GM21723 (cell line): ENCODE results near the gene PACSIN3.
A peak's percentile ranks its signal among the peaks of the same experiment; 100 is the strongest.

Experiments used
- ATAC-seq: cut with Tn5 transposase; IDR thresholded peaks from one replicate; pipeline ENCODE4 v1.9.1; 2021; ENCODE audit warnings: mild to moderate bottlenecking, moderate library complexity; ENCODE audit not compliant: unreplicated experiment

PACSIN3 gene

DNA sequence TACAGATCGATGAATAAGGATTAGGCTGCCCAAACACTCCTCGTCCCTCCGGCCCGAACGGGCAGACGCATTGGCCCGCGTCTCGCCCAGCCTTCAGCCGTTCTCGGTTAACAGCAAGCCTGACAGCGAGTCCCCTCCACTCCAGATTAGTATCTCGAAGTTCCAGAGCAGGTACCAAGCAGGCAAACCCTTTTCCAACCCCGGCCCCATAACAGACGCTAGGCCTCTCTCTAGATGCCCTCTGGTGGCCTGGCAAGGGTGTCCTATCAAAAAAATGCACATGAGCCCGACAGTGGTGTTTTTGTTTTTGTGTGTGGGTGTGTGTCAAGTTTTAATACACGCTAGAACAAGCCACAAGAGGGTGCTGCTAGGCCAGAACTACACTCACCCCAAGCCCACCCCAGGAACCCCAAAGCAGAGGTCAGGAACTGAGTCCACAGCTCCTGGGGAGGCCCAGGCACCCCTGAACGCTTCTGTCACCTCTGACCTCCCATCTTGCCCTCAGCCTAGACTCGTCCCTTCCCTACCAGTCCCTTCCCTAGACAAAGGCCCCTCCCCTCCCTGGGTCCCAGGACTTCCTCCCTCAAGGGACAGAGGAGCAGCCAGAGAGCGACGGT is 8.9 kb downstream of the PACSIN3 start:
- ATAC-seq, result peak; percentile 53

DNA sequence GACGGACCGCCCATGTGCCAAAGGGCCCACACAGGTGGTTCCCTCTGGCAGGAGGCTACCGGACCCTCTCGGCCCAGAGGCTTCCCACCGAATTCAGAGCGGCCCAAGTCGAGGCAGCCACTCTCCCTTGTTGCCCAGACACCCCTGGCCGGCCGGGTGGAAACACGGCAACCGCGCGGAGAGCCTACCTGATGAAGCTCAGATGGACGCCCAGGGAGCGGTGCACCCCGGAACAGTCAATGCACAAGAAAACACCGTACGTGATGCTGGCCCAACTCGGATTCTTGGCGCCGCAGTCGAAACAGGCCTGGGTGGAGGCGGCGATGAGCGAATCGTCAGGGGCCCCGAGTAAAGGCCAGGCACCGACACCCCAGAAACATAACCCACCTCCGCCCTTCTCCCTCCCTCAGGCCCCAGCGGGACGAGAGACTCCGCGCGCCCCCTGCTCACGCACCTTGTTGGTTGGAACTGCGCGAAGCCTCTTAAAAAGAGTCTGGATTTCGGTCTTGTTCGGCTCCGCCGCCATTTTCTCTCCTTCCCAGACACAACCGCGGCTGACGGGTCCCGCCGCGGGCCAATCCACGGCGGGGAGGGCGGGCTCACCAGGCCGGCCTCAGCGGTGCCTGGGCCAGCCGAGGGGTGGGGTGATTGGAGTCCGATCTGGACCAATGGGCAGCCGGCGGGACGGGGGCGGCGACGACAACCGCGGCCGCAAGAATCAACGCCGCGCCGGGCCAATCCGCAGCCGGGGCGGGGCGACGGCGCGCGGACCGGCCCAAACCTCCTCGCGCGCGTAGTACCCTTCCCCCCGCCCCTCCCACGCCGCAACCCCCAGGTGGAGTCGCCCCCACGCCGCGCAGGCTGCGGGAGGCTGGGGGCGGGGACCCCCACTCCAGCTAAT is 9.7 kb downstream of the PACSIN3 start, which contains the start of gene ARFGAP2:
Gene ARFGAP2, minus strand, starts transcription at position 552 of the 901 bp plus-strand sequence. Its CDS starts 26 bp downstream, at position 526.
- peak; percentile 81 for ATAC-seq

DNA sequence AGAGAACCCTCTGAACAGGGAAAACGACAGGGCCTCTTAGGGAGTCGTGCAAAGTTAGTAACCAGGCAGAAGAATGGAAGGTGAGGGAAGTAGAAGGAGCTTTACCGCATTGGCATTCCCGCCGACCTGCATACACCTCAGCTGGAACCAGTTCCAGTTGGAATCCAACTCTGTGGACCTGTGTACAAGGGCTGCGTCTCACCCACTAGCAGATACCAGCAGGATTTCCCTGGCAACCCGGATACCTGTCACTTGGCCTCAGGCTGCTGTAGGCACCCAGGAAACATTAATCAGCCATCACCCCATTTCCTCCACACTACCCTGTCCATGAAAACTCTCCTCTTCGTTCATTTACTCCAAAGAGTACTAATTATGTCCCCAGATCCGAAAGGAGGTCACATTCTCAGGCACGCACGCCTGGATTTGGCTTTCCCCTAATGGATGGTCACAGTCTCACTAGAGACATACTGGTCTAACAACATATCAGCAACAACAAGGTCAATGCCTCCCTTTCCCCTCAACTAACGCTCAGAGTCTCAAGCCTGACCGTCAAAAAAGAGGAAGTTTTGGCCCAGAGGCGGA is 10.4 kb downstream of the PACSIN3 start:
- ATAC-seq, result no peak

DNA sequence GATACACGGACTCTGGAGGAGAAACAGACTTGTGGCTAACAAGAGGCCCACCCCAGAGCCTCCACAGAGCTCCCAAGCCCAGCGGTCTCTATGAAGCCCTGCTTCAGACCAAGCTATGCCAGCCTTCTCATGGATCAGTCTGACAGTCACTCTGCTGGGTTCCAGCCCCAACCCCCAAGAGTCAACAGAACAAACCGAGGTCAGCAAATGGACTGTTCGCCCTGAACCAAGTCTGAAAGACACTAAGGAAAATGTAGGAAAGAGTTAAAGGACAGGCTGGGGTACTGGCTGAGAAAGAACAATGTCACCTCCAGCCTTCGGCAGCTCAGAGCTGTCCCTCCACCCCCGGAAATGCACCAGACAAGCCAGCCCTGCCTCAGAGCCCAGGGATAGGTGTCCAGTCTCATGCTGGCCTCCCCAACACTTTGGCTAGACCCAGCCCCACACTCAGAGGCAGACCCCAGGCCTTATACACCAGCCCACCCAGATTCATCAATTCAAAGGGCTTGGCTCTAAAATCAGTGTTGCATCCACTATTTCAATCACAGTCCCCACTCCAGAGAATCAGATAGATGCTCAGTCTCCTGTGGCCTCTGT is 13.4 kb downstream of the PACSIN3 start:
- ATAC-seq, result no peak

DNA sequence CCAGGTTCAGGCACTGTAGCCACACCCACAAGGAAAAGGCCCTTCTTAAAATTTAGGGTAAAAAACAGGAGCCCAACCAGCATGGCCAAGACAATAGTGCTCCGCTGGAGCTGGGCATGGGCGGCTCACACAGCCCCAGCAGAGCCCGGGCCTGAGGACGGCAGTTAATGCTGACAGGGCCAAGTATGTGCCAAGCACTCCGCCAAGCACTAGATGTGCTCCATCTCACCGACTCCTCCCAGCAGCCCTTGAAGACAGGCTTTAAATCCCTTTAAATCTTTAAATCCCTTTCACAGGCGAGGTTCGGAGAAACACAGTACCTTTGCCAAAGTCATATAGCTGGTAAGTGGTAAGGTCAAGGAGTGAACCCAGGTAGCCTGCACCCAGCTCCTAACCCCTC is 14.4 kb downstream of the PACSIN3 start:
- no peak for ATAC-seq

DNA sequence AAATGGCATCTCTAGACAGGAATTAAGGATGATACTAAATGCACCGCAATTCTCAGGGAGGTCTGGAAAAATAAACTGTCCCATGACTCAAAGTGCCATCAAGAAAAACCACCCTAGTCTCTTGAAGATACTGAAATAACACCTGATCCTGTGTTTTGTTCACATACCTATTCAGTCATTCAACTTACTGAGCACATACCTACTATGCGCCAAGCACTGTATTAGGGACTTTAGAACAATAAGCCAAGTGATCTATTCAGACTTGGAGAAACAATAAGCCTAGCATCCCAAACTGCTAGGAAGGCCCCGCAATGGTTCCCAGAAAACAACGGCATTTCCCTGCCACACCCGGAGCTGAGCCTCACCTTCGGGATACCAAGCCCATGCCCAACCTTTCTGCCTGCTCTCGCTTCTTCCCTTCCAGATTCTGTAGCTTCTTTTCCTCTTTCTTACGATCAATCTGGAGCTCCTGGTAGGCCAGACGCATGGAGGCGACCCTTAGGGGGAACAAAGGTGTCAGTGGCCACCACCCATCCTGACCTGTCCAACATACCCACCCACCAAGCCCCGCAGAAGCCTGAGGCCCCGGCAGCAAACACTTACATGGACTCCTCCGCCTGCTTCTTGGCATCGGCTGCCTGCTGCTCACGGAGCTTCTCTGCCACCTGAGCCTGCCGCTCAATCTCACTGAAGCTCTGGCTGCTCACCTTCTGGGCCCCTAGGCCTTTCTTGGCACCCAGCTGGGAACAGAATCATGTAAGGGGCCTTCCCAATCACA is 15.0 kb downstream of the PACSIN3 start:
- ATAC-seq, result no peak

DNA sequence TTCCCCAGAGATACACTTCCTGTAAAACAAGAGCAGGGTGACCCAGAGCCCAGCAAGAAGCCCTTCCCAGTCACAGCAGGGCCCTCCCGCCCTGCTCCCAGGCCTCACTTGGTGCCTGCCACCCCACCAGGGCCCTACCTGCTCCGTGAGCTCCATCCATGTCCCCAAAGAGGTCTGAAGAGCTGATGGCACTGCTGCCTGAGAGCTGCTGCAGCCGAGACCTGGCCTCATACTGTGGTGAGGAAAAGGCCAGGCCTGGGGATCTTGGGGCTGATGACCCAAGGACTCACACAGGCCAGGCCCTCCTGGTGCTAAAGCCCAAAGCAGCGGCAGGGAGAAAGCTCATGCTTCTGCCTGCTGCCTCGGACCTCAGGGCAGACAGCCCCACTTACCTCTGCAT is 19.9 kb downstream of the PACSIN3 start:
- ATAC-seq, result no peak

DNA sequence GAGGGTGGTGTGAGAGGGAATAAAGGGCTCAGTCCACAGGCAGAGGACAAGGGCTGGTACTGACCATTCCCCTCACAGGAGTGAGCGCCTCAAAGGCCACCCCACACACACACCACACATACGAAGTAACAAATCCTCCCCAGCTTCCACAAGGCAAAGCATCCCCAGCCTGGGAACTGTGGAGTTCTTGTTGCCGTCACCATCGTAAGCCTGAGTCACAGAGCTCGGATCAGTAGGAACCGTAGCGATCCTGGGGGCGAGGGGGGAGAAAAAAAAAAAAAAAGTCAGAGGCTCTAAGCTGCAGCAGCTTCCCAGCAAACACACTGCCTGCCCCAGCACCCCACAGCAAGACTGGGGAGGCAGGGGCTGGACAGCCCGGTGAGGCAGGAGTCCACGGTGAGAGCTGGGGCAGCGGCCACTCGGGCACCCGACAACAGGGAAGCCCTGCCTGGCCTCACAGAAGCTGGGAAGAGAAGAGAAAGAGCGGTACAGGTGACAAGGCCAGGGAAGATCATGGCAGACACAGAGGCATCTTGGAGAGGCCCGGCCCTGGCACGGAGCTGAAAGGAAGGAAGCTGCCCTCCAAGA is 20.9 kb downstream of the PACSIN3 start:
- no peak for ATAC-seq

DNA sequence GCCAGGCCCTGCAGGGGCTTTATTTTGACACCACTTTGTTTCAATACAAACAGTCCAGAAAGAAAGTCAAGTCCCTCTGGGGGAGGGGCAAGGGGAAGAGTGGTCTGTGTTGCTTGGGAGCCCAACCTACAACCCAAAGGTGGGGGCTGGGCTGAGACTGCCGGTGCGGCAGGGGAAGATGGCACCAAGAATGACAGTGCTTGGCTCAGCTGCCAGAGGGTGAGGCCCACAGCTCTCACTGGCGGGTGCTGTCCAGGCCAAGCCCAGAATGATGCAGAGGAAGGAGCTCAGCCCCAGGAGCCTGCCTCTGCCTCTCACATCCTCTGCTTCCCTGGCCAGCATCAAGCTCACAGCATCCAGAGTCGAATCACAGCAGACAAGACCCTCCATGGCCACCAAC is 21.9 kb downstream of the PACSIN3 start:
- ATAC-seq, result no peak

DNA sequence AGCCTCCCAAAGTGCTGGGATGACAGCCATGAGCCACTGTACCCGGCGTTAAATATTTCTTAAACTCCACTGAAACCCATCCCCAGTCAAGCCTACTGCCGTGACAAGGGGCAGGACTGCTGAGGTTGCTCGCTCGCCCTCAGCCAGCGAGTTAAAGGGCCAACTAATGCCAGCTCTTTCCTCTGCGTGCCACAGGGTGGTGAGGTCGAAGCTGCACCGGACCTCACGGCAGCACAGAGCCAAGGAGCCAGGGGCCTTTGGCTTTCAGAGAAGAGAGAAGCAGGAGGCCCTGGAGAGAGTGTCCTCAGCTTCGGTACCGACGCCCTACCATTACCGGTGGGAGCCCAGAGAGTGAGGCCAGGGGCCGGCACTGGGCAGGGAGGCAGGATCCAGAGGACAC is 22.3 kb downstream of the PACSIN3 start:
- ATAC-seq, result no peak

DNA sequence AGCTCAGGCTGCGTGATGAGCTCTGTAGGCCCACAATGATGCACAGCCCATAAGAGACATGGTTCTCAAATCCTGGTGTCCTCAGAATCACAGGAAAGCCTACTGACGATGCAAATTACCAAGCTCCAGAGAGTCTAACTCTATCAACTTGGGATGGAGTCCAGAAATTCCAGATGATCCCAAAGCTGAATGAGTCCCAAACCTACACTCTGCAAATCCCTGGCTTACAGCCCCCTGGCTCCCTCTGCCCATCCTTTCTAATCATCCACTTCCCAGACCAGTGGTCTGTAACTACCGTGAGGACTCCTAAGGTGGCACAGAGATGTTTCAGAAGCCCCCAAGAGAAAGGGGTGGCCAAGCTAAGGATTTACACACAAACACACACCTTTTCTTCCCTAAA is 23.0 kb downstream of the PACSIN3 start:
- no peak for ATAC-seq

DNA sequence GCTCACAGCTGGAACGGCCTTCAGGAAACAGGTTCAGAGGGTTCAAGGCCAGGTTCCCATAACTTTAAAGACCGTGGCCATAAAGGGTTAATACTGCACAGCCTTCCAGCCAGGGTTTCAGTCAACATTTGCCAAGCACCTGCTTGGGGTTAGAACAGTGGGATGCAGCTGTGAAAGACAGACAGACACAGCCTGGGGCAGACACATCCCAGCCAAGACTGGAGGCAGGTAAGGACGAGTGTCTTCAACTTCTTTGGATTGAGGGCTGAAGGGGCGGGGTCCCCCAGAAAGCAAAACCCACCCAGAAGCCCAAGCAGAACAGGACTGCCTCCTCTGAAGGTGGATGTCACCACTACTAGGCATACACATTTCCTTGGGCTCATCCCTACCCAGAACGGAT is 23.8 kb downstream of the PACSIN3 start:
- no peak for ATAC-seq

DNA sequence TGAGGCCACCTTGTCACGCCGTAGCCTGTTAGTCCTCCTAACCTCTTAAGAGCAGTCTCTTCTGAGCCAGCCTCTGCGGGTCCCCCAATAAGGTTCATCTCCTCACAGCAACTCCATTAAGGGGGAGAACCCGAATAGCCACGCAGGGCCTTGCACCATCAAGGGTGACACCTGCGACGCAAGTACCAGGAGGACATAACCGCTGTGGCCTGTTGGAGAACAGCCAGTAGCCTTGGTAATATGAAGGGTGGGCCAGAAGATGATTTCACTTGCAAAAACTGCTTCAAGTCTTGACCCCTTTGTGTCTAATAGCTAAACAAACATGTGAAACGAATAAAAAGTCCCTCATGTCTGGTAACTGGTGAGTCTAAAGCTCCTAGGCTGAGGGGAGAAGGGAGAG is 24.3 kb downstream of the PACSIN3 start:
- ATAC-seq, result no peak

DNA sequence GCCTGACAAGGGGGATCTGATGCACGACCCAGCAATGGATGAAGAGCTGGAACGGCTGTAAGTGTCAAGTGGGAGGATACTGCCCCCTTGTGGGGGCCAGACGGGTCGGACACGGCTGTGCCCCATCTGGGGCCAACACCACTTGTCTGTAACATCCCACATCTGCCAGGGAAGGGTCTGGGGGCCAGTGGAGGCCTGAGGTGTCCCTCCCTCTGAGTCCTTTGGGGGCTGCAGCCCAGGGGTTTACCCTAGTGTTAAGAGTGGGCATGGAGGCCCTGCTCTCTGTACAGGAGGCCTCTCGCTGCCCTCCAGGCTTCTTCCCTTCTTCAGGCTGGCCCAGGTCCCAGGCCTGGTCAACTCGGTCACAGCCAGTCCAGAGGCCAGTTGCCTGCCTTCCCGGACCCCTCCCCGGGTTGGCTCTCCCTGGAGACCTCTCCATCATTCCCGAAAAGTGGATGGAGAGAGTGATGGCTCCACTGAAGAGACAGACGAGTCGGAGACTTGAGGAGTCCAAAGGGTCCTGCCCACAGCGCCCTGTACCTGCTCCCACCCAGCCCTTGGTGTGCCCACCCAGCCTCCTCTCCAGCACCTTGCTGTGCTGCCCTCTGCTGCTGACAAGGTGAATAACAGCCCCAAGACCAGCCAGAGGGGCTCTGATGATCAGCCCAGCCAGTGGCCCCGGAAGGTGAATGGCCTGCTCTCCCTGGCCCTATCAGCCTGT is 24.9 kb downstream of the PACSIN3 start:
- ATAC-seq, result peak; percentile 65

DNA sequence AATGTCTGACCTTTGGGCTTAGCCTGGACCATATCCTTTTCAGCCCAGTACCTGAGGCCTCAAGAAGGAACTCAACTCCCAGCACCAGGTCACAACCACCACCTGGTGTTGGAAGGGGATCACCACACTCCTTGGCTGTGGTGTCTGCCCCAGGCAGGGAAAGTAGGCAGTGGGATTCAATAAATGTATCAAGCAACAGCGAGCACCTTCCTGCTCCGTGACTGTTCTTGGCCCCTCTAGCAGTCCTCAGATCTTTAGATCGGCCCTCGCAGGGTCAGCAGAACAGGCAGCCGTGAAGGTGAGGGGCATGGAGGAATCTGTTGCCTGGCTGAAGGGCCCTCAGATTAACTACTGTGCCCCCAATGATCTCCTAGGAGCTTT is 25.5 kb downstream of the PACSIN3 start:
- no peak for ATAC-seq

DNA sequence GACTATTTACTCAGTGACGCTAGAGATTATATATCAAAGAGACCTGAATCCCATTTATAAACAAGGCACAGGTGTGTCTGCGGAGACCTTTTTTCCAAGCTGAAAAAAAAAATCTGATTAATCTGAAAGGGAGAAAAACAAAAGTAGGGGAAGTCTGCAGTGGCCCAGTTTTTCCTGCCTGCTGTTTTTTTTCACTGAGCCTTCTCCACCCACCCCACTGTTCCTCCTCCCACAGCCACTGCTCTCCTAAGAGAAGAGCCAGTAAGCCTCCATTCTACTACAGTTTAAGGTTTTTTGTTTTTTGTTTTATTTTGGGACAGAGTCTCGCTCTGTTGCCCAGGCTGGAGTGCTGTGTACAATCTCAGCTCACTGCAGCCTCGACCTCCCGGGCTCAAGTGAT is 28.0 kb downstream of the PACSIN3 start:
- no peak for ATAC-seq

DNA sequence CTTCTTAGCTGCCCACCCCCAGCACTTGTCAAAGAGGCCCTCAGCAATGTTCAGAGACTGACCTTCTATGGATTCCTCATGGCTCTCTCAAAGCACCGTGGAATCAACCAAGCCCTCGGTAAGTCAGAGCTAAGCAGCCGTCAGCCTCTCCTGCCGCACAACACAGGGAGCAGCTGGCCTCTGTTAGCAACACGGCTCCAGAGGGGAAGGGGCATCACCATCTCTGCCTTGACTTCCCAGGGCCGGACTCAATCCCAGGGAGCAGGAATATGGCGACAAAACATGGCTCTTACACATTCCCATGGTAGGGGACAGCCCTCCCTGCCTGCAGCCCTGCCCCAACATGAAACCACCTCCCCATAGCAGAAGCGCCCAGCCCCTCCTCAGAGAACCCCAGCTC is 28.4 kb downstream of the PACSIN3 start:
- no peak for ATAC-seq

DNA sequence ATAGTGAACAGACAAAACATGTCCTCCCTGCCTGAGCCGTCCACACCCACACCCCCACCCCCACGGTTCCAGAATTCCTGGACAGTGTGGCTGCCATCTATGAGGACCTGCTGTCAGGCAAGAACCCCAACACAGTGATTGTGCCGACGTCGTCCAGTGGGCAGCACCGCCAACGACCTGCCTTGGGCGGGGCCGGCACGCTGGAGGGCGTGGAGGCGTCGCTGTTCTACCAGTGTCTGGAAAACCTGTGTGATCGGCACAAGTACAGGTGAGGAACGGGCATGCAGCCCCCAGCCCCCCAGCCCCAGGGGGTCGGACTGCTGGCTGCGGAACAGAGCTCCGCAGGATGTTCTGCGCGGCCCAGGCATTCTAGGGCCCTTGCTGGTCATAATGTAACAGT is 29.3 kb downstream of the PACSIN3 start:
- ATAC-seq, result no peak

DNA sequence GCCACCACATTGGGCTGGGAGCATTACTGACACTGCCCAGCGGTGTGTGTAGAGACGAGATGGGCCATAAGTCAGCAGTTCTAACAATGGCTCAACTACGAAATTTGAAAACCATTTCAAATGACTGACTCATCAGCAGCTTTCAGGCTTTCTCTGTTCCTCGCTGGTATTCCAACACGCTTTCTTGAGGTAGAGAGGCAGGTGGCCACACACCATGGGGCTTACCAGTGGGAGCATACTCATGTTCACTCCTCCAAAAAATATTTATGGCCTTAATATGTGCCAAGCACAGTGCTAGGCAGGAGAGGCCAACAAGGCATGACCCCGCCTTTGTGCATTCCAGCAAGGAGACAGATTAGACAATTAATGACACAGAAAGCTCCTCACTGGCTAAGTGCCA is 29.9 kb downstream of the PACSIN3 start:
- no peak for ATAC-seq

DNA sequence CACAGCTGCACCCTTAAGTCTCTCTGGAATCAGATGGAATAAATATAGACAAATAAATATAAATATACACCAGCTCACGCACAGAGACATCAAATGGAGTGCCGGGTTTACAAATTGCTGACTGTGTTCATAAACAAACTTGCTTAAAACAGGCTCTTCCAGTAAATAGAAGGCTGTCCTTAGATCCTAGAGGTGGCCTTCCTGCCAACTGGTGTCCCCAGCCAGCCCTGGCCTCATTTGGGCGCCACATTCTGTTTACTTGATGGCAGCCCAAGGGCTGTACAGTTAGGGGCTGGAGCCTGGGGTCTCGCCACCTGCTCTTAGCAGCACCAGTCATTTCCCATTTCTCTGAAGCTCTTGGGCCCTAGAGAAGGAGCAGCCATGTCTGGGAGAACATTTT is 30.4 kb downstream of the PACSIN3 start:
- ATAC-seq, result no peak
